SU-DHL-6 (cell line): Measurements from ENCODE around the gene AGPAT3.
"Not testable (repeated sequence)": the region's sequence is repeated elsewhere in the genome, so short reads cannot be mapped to it uniquely, and the experiment has no call there.

Experiments
- H2AFZ ChIP-seq: fragments of 200-600 bp; sonication (generic); 2 replicates; pipeline ENCODE4 v1.6.1; 2014; ENCODE audit warnings: low read depth, mild to moderate bottlenecking, moderate library complexity, mixed read lengths, antibody characterized with exemption, low read length; ENCODE audit not compliant: severe bottlenecking
- H3F3A ChIP-seq: fragments of 200-600 bp; shearing (Covaris generic); 2 replicates; pipeline ENCODE4 v1.6.0; 2016; ENCODE audit warnings: antibody characterized with exemption, mild to moderate bottlenecking; ENCODE audit not compliant: insufficient read depth
- H3K27ac ChIP-seq: fragments of 200-600 bp; sonication (generic); 2 replicates; pipeline ENCODE4 v1.5.1; 2016; ENCODE audit warnings: low read depth, mild to moderate bottlenecking, low read length, moderate library complexity, mixed read lengths
- H3K27me3 ChIP-seq: fragments of 200-600 bp; sonication (generic), shearing (Covaris generic); 2 replicates; pipeline ENCODE4 v1.6.0; 2014; ENCODE audit warnings: mild to moderate bottlenecking, low read length
- H3K36me3 ChIP-seq: fragments of 200-600 bp; sonication (generic); 2 replicates; pipeline ENCODE4 v1.6.1; 2014; ENCODE audit warnings: mild to moderate bottlenecking, low read length, mixed read lengths
- H3K4me2 ChIP-seq: fragments of 300-600, 200-600 bp; shearing (Covaris generic), sonication (generic); 2 replicates; pipeline ENCODE4 v1.6.0; 2014; ENCODE audit warnings: low read length, low read depth, mild to moderate bottlenecking; ENCODE audit not compliant: poor library complexity, severe bottlenecking
- H3K4me3 ChIP-seq: fragments of 200-600 bp; sonication (generic); 2 replicates; pipeline ENCODE4 v1.5.1; 2014; ENCODE audit warnings: antibody characterized with exemption, low read length, mild to moderate bottlenecking, mixed read lengths; ENCODE audit not compliant: insufficient read depth, poor library complexity, severe bottlenecking
- H3K79me2 ChIP-seq: fragments of 200-600 bp; sonication (generic); 2 replicates; pipeline ENCODE4 v1.6.1; 2014; ENCODE audit warnings: mild to moderate bottlenecking, low read length, moderate library complexity; ENCODE audit not compliant: insufficient read depth
- H3K9ac ChIP-seq: fragments of 200-600 bp; sonication (generic); 2 replicates; pipeline ENCODE4 v1.7.0; 2014; ENCODE audit warnings: mild to moderate bottlenecking, low read length
- H3K9me2 ChIP-seq: fragments of 200-600 bp; sonication (generic); replicated peaks from 2 replicates; pipeline ENCODE4 v1.6.1; 2014; ENCODE audit warnings: low read length; ENCODE audit not compliant: insufficient read depth
- H3K9me3 ChIP-seq: fragments of 200-600 bp; sonication (generic); 2 replicates; pipeline ENCODE4 v1.6.1; 2014; ENCODE audit warnings: low read length, mixed read lengths; ENCODE audit not compliant: insufficient read depth
- H4K20me1 ChIP-seq: fragments of 200-600 bp; sonication (generic); 2 replicates; pipeline ENCODE4 v1.6.1; 2014; ENCODE audit warnings: low read depth, mild to moderate bottlenecking, antibody characterized with exemption, low read length, moderate library complexity, mixed read lengths
- EZH2phosphoT487 ChIP-seq: fragments of 200-600 bp; sonication (generic), shearing (Covaris generic); conservative IDR thresholded peaks from 2 replicates; pipeline ENCODE4 v1.6.1; 2018; ENCODE audit warnings: mild to moderate bottlenecking, antibody characterized with exemption, low read length, moderate library complexity, mixed read lengths
- TF ChIP-seq, protein P1 (sequence below): fragments of 200-600 bp; sonication (generic); IDR thresholded peaks from one replicate; pipeline ENCODE4 v1.5.1; 2017; ENCODE audit warnings: antibody characterized with exemption, mild to moderate bottlenecking, low read length, moderate library complexity; ENCODE audit not compliant: insufficient read depth, poor library complexity, severe bottlenecking

Gene AGPAT3

DNA sequence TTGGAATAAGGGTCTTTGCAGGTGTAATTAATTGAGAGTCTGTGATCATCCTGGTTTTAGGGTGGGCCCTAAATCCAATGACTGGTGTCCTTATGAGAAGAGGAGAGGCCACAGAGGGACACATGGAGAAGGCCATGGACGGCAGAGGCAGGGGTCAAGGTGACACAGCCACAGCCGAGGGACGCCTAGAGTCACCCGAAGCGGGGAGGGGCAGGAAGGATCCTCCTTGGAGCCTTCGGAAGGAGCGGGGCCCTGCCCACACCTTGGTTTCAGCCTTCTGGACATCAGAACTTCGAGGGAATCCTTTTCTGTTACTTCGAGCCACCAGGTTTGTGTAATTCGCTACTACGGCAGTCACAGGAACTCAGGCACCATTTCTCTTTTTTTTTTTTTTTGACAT, 44.6 kb upstream of the AGPAT3 start:
- H3K36me3 ChIP-seq, result no peaks in the 10 kb centered on the region
- H3K4me3 ChIP-seq, result no peak overlapping the region
- H2AFZ ChIP-seq, result no peak overlapping the region
- no peaks in the 10 kb centered on the region for H3K27me3 ChIP-seq
- no peak for TF ChIP-seq EZH2phosphoT487
- TF ChIP-seq, protein P1, sequence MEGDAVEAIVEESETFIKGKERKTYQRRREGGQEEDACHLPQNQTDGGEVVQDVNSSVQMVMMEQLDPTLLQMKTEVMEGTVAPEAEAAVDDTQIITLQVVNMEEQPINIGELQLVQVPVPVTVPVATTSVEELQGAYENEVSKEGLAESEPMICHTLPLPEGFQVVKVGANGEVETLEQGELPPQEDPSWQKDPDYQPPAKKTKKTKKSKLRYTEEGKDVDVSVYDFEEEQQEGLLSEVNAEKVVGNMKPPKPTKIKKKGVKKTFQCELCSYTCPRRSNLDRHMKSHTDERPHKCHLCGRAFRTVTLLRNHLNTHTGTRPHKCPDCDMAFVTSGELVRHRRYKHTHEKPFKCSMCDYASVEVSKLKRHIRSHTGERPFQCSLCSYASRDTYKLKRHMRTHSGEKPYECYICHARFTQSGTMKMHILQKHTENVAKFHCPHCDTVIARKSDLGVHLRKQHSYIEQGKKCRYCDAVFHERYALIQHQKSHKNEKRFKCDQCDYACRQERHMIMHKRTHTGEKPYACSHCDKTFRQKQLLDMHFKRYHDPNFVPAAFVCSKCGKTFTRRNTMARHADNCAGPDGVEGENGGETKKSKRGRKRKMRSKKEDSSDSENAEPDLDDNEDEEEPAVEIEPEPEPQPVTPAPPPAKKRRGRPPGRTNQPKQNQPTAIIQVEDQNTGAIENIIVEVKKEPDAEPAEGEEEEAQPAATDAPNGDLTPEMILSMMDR, result no peak
- H4K20me1 ChIP-seq, result no peaks in the 10 kb centered on the region
- no peaks in the 10 kb centered on the region for H3K9me2 ChIP-seq
- no peak overlapping the region for H3K27ac ChIP-seq
- no peaks in the 10 kb centered on the region for H3K9me3 ChIP-seq
- H3F3A ChIP-seq, result no peaks in the 10 kb centered on the region
- no peak overlapping the region for H3K4me2 ChIP-seq
- no peaks in the 10 kb centered on the region for H3K79me2 ChIP-seq
- no peak overlapping the region for H3K9ac ChIP-seq

DNA sequence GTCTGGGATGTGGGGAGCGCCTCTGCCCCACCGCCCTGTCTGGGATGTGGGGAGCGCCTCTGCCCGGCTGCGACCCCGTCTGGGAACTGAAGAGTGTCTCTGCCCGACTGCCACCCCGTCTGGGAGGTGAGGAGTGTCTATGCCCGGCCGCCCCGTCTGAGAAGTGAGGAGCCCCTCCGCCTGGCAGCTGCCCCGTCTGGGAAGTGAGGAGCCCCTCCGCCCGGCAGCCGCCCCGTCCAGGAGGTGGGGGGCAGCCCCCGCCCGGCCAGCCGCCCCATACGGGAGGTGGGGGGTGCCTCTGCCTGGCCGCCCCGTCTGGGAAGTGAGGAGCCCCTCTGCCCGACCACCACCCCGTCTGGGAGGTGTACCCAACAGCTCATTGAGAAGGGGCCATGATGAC, 42.9 kb upstream of the AGPAT3 start:
- not testable (repeated sequence) for H3K9me3 ChIP-seq, H3F3A ChIP-seq, H3K36me3 ChIP-seq, H3K9me2 ChIP-seq, H3K4me3 ChIP-seq, H2AFZ ChIP-seq, H3K4me2 ChIP-seq, H3K27ac ChIP-seq, H3K79me2 ChIP-seq, H3K27me3 ChIP-seq, H4K20me1 ChIP-seq, H3K9ac ChIP-seq

DNA sequence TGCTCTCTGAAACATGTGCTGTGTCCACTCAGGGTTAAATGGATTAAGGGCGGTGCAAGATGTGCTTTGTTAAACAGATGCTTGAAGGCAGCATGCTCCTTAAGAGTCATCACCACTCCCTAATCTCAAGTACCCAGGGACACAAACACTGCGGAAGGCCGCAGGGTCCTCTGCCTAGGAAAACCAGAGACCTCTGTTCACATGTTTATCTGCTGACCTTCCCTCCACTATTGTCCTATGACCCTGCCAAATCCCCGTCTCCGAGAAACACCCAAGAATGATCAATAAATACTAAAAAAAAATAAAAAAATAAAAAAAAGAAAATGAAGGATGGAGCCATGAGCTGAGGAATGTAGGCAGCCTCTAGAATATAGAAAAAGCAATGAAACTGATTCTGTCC, 42.3 kb upstream of the AGPAT3 start:
- not testable (repeated sequence) for H3K79me2 ChIP-seq, H3K9me2 ChIP-seq, H3K36me3 ChIP-seq, H3F3A ChIP-seq, H3K27ac ChIP-seq, H2AFZ ChIP-seq, H3K27me3 ChIP-seq, H4K20me1 ChIP-seq, H3K9ac ChIP-seq, H3K4me2 ChIP-seq, H3K9me3 ChIP-seq, H3K4me3 ChIP-seq

DNA sequence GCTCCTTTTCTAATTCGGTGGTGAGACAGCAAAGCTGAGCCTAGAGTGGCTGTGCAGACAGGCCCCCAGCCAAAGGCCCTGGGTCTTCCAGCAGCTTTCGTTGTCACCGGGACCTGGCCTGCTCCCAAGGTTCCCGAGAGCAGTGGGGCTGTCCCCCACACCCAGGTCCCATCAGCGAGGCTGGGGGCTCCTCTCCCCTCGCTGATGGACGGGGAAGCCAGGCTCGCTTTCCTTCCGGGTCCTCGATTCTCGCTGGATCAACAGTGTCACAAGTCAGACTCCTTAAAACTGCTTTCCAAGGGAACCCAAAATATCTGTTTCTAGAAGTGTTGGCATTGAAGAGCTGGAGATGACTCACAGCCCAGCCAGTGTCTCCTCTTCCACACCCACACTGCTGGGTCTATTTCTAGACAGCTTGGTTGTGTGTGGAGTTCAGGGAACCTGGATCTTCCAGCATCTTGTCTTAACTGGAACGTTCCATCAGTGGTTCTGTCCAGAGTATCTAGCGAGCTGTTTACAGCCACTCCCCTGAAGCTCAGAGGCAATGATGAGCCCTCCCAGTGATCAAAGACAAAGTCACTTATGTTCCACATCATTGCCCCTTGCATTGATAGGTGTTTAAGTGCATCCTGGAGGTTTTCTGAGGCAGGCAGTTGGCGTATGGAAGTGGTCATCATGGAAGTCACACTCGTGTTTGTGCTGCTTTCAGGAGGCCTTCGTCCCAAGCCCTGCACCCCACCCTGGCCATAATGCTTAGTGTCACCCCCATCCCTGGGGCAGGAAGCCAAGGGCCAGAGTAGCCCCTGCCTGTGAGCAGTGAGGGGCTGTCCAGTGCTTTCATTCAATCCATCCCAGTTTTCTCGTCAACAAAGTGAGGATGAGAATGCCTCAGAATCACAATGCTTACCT, 40.4 kb upstream of the AGPAT3 start:
- H3K36me3 ChIP-seq, result no peaks in the 10 kb centered on the region
- H3K9ac ChIP-seq, result no peak overlapping the region
- no peaks in the 10 kb centered on the region for H3F3A ChIP-seq
- H3K9me2 ChIP-seq, result no peaks in the 10 kb centered on the region
- H4K20me1 ChIP-seq, result no peaks in the 10 kb centered on the region
- H2AFZ ChIP-seq, result no peak overlapping the region
- no peaks in the 10 kb centered on the region for H3K9me3 ChIP-seq
- H3K27ac ChIP-seq, result no peak overlapping the region
- H3K79me2 ChIP-seq, result no peaks in the 10 kb centered on the region
- H3K4me3 ChIP-seq, result no peak overlapping the region
- no peak for TF ChIP-seq EZH2phosphoT487
- TF ChIP-seq, protein P1, result no peak
- H3K27me3 ChIP-seq, result no peaks in the 10 kb centered on the region
- H3K4me2 ChIP-seq, result no peak overlapping the region
